Medulla oblongata (tissue), 1 donor: ENCODE data around the gene NES.
"Not testable (repeated sequence)": the region's sequence is repeated elsewhere in the genome, so short reads cannot be mapped to it uniquely, and the experiment has no call there.

Experiments
- DNase-seq: peaks from one replicate; pipeline ENCODE4 v3.0.0-alpha.2; 2015; ENCODE audit errors: extremely low spot score

NES gene

DNA sequence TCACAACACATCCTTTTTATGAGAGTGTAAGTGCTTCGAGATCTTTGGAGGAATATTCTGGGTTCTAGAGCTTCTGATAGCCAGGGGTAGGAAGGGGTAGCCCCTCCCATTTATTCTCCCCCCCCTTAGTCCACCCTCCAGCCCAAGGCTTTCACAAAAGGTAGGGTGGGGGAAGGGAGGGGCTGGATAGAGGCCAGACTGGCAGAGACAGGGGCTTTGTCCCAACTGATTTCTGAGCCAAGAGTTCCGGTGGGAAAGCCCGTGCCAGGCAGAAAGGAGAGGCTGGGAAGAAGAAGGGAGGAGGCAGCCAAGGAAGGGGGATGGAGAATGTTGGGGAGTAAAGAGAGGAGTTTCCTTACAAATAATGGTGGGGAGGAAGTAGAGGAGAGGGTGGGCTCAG, 32.2 kb downstream of the NES start:
- no peak for DNase-seq

DNA sequence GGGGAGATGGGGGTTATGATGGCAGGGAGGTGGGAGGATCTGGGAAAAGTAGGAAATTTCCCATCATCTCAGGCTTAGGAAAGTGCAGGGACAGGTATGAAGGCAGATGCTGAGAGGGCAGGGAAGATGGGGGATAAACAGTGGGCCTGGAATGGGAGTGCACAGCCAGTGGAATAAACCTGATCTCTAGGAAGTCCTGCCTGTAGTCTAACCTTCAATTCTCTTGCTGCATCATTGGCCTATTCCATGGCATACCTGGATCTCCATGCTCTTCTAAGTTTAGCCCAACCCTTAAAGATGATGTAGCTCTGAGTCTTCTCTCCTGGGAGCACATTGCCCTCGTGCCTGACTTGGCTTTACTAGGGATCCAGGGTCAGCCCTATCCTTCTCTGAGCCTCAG, 32.6 kb downstream of the NES start:
- DNase-seq, result no peak

DNA sequence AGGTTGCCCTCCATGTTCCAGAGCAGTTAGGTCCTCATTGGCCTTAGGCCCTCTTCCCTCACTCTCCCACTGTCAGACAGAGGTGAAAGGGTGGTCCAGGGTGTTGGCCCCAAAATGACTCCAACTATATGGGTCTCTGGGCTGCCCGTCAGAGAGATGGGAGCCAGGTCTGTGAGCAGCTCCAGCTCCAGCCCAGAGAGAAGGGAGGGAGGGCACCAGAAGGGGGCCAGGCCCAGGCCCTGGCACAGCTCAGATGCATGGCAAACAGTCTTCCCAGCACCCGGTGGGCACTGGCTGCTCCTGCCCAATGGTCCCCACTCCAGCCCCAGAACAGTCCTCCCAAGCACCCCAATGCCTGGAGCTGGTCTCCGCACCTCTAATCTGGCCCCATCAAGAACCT, 33.1 kb downstream of the NES start:
- DNase-seq, result no peak

DNA sequence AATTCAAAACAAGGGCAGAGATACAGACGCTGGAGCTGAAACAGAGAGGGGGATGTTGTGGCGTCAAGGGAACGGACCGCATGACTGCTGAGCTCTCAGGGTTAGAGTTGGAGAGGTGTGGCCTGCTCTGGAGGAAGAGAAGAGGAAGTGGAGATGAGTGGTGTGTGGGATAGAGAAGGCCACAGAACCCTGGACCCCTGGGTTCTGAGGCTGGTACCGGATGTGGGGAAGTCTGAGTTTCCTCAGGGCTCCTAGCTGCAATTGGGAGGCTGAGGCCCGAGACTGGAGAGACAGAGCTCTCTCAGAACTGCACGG, 33.5 kb downstream of the NES start:
- DNase-seq, result no peak

GRCh38 chr1:156643049-156643777, 34.0 kb downstream of the NES start:
- no peak for DNase-seq

- no peak for DNase-seq
Measured at GRCh38 chr1:156642265-156643048, 34.8 kb downstream of the NES start.

GRCh38 chr1:156641761-156642264, 35.4 kb downstream of the NES start, which contains the start of gene BCAN:
BCAN (plus strand) TSS chr1:156642117; CDS start chr1:156646055, 3,938 bp downstream.
- DNase-seq, result peak; percentile 72

DNA sequence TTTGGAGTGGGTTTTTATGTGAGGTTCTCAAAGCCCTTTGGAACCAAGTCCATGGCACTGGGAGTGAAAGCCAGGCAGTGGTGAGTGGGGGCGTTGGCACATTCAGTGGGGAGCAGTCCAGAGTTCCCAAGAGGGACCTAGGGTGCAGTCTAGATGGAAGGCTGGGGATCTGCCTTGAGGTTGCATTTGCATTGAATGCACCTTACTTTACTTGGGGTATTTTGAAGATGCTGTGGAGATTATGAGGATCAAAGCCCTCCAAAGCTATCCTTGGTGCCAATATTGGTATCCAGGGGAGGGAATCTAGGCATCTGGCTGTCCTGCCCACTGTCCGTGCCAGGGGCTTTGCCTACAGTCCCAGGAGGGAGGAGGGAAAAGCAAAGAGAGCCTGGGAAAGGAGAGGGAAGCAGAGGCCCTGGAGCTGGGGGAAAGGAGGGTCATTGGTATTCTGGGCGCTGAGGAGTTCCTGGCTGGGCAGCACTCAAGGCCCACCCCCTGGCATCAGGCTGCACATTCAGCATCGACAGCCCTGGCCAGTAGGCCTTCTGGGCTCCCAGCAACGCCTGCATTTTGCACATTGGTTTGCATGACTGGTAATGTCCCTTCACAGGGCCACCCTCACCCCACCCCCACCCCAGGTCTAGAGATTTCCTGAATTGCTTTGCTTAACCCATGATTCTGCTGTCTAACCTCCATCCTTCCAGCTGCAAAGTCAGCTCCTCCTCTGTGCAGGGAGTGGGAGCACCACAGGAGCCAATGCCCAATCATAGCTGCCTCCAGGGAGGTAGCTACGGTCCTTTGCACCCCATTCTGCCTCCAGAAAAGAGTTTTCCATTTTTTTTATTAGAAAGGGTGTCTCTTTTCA, 36.1 kb downstream of the NES start:
- peak; percentile 83 for DNase-seq

DNA sequence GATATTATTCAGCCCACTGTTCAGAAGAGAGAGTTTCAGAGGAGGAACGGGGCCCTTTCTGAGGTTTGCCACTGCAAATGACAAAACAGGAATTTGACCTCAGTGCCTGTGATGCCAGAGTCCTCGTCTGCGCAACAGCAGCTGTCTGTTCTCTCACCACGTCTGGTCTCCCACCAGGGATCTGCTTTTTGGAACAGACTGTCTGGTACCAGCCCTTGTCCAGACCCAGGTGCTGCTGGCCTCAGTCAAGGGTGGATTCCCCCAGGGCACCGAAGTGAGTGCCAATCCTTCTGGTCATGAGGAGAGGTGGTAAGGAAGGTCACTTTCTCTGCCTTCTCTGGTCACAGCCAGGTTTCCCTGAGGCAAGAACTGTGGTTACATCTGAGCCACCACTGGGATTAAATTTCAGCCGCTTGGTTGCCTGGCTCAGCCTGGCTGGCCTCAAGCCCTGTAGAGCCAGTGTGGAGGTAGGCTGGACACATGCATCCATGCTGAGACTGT, 37.6 kb downstream of the NES start:
- no peak for DNase-seq

- peak; percentile 71 for DNase-seq
Measured at GRCh38 chr1:156638189-156638985, 38.8 kb downstream of the NES start.

DNA sequence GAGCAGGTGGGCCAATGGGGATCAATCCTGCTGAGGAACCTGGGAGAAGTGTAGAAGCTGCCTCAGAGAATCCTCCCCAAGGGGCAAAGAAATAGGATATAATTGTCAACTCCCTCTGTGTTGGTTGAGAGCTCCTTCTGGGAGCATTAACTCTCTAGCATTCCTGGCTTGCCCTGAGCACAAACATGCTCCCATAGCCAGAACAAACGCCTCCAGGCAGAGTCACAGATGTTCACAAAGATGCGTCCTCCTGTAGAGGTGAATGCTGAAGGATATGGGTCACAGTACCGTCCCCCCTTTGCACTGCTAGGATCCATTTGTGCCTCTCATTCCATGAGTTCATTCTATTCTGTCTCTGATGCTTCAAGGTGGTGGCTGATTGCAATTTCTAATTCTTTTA, 44.9 kb downstream of the NES start:
- DNase-seq, result no peak

GRCh38 chr1:156631152-156631551, 46.1 kb downstream of the NES start:
- not testable (repeated sequence) for DNase-seq

DNA sequence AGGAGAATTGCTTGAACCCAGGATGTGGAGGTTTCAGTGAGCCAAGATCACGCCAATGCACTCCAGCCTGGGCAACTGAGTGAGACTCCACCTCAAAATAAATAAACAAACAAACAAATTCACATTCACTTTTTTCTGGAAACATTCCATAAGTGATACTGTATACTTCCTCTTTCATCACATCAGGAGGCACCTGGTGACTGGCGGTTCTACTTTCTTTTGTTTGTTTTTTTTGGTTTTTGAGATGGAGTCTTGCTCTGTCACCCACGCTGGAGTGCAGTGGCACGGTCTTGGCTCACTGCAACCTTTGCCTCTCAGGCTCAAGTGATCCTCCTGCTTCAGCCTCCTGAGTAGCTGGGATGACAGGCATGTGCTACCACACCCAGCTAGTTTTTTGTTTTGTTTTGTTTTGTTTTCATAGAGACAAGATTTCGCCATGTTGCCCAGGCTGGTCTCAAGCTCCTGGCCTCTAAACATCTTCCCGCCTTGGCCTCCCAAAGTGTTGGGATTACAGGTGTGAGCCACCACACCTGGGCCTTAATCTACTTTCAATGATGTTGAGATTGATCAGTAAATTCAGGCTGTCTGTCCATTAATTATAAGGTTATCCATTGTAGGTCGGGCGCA, 47.3 kb downstream of the NES start:
- DNase-seq, result no peak

DNA sequence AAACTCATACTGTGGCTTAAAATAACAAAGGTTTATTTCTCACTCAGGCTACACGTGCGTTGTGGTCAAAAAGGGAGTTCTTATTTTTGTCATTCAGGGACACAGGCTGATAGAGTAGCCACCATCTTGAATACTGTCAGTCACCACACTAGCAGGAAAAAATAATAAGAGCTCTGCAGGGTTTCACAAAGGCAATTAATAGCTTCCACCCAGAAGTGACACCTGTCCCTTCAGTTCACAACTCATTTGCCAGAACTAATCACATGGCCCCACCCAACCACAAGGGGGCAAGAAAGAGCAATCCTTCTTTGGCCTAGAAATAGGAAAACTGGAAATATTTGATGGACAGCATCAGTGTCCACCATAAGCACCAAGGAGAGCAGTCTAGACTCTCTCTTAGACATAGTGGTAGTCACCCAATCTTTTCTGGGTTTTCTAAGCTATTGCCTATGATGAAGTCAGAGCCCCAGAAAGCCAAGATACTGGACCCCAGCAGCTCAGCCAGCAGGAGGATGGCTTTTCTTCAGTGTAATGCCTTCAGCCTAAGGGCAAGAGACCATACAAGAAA, 49.8 kb downstream of the NES start:
- peak; percentile 74 for DNase-seq

DNA sequence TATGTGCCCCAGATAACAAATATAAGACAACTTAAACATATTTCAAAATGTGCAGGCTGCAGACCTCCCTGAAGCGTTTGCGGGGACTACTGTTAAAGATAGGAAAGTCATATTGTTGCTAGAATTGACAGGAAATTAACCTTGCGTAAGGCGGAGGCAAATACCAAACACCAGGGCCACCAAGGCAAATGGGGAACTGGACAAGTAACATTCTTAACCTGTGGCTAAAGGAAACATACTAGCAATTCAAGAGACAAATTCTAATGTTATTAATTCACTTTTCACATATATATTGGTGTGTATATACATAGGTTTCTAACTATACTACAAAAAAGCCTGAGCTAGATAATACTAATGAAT, 51.1 kb downstream of the NES start:
- no peak for DNase-seq

- peak; percentile 77 for DNase-seq
Measured at GRCh38 chr1:156625436-156626078, 51.6 kb downstream of the NES start.

DNA sequence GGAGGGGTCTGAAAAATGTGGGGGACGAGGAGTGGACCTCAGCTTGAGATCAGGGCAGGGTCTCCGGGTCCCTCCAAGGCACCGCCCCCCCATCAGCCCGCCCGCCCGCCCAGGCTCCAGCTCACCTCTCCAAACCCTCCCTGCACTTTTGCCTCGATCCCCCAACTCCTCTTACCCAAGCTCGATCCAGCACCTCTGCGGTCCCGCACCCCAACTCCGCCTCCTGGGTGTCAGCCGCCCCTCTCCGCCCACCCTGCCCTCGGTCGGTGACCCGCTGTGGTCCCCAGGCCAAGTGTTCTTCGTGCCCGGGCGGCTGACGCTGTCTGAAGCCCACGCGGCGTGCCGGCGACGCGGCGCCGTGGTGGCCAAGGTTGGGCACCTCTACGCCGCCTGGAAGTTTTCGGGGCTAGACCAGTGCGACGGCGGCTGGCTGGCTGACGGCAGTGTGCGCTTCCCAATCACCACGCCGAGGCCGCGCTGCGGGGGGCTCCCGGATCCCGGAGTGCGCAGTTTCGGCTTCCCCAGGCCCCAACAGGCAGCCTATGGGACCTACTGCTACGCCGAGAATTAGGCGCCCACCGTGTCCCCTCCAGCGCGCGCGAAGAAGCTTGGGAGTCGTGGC, 52.3 kb downstream of the NES start:
- no peak for DNase-seq

GRCh38 chr1:156623946-156624813, 53.0 kb downstream of the NES start:
- no peak for DNase-seq
